ENCODE data around the gene VPS13A.

DNA sequence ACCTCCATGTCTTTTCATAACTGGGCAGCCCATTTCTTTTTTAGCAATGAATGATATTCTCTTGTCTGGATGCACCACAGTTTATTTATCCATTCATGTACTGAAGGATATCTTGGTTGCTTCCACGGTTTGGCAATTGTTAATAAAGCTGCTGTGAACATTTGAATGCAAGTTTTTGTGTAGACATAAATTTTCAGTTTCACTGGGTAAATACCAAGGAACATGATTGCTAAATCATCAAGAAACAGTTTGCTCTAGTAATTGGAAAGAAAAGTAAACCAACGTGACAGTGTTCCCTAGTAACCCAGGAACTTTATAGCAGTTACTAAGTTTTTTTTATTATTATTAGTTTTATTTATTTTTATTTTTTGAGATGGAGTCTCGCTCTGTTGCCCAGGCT lies 100.4 kb downstream of the VPS13A start:
- TF ChIP-seq, protein P1, sequence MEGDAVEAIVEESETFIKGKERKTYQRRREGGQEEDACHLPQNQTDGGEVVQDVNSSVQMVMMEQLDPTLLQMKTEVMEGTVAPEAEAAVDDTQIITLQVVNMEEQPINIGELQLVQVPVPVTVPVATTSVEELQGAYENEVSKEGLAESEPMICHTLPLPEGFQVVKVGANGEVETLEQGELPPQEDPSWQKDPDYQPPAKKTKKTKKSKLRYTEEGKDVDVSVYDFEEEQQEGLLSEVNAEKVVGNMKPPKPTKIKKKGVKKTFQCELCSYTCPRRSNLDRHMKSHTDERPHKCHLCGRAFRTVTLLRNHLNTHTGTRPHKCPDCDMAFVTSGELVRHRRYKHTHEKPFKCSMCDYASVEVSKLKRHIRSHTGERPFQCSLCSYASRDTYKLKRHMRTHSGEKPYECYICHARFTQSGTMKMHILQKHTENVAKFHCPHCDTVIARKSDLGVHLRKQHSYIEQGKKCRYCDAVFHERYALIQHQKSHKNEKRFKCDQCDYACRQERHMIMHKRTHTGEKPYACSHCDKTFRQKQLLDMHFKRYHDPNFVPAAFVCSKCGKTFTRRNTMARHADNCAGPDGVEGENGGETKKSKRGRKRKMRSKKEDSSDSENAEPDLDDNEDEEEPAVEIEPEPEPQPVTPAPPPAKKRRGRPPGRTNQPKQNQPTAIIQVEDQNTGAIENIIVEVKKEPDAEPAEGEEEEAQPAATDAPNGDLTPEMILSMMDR (IDR thresholded peaks at IDR 0.05 in 8 of 11, conservative IDR thresholded peaks at IDR 0.05 in 3 of 11), result no peak
- TF ChIP-seq POLR2A (IDR thresholded peaks at IDR 0.05), result no peak
